Measurements from ENCODE around the gene NPTX1.

GRCh38 chr17:80437532-80437931 is 38.9 kb downstream of the NPTX1 start:
- TF ChIP-seq CTCF (IDR thresholded peaks at IDR 0.05) (no peak), POLR2AphosphoS5 (IDR thresholded peaks at IDR 0.05) (no peak), EP300 (IDR thresholded peaks at IDR 0.05) (no peak)
